Superior temporal gyrus (tissue), 1 donor: ENCODE results near the gene DDX11.
"Not testable (repeated sequence)": the region's sequence is repeated elsewhere in the genome, so short reads cannot be mapped to it uniquely, and the experiment has no call there.

ENCODE experiments used
- DNase-seq: peaks from one replicate; pipeline ENCODE4 v3.0.0-alpha.2; 2016; ENCODE audit errors: extremely low spot score

The DDX11 gene

GRCh38 chr12:31122481-31122880, 48.8 kb downstream of the DDX11 start:
- DNase-seq, result no peak

GRCh38 chr12:31124158-31124557, 50.5 kb downstream of the DDX11 start:
- not testable (repeated sequence) for DNase-seq

GRCh38 chr12:31125171-31125570, 51.5 kb downstream of the DDX11 start:
- not testable (repeated sequence) for DNase-seq

- DNase-seq, result not testable (repeated sequence)
Measured at GRCh38 chr12:31127209-31127848, 53.7 kb downstream of the DDX11 start.

GRCh38 chr12:31136581-31136980, 62.9 kb downstream of the DDX11 start:
- not testable (repeated sequence) for DNase-seq

- not testable (repeated sequence) for DNase-seq
Measured at GRCh38 chr12:31144768-31145167, 71.1 kb downstream of the DDX11 start.

GRCh38 chr12:31145296-31145695, 71.6 kb downstream of the DDX11 start:
- not testable (repeated sequence) for DNase-seq

- DNase-seq, result not testable (repeated sequence)
Measured at GRCh38 chr12:31147415-31147814, 73.8 kb downstream of the DDX11 start.

GRCh38 chr12:31150766-31151165, 77.1 kb downstream of the DDX11 start:
- not testable (repeated sequence) for DNase-seq
